Peyer's patch (tissue), 4 donors: ENCODE data around the gene TRAP1.

ENCODE experiments used
- CTCF ChIP-seq, 6 experiments: fragments of 450-650 bp in 4 of 6; fragments of 200-600 bp in 2 of 6; sonication (generic) in 1 of 6; IDR thresholded peaks; one replicate each; pipeline ENCODE4 v1.5.1; 2017 to 2019; ENCODE audit warnings: antibody characterized with exemption in 6 of 6, mild to moderate bottlenecking in 3 of 6, moderate library complexity in 1 of 6
- POLR2A ChIP-seq, 2 donors: fragments of 450-650 bp; IDR thresholded peaks; one replicate each; pipeline ENCODE4 v1.5.1; 2017; ENCODE audit warnings: antibody characterized with exemption in 2 of 2, mild to moderate bottlenecking in 2 of 2, moderate library complexity in 2 of 2

- TF ChIP-seq CTCF (IDR thresholded peaks at IDR 0.05): peak in 2 of 6 experiments; percentile 34 to 40
- TF ChIP-seq POLR2A (IDR thresholded peaks at IDR 0.05): no peak
These were observed 91.2 kb downstream of the TRAP1 start for GRCh38 chr16:3625911-3626732.
